ENCODE results near the gene SORCS2. TPM values are rescaled to one million over a fixed set of nuclear protein-coding genes. Genes with fewer than 3 reads are reported as not detected.

SORCS2 gene
- total RNA-seq, 2 donors from 2014 or later, result 1.5 to 1.7 TPM

GRCh38 chr4:7518871-7519637 is 326.7 kb downstream of the SORCS2 start:
- no peaks in the 10 kb centered on the region for H3K27me3 ChIP-seq
- no peak for TF ChIP-seq CTCF (IDR thresholded peaks at IDR 0.05)
- no peaks in the 10 kb centered on the region for H3K9me3 ChIP-seq
- DNase-seq (ENCODE audit: low spot score), result no peak
- peaks cover 0 to 34% of the 10 kb centered on the region in 2 donors for H3K4me1 ChIP-seq
- no peak overlapping the region for H3K4me3 ChIP-seq
- no peak overlapping the region for H3K27ac ChIP-seq
- H3K36me3 ChIP-seq, result no peaks in the 10 kb centered on the region

- Histone ChIP-seq H3K27ac (no peak overlapping the region), H3K4me1 (peaks cover 0 to 34% of the 10 kb centered on the region in 2 donors), H3K27me3 (no peaks in the 10 kb centered on the region), H3K9me3 (no peaks in the 10 kb centered on the region), H3K36me3 (no peaks in the 10 kb centered on the region), H3K4me3 (no peak overlapping the region)
- no peak for DNase-seq (ENCODE audit: low spot score)
- TF ChIP-seq CTCF (IDR thresholded peaks at IDR 0.05), result no peak
Measured at GRCh38 chr4:7519638-7520376, 327.5 kb downstream of the SORCS2 start.

- Histone ChIP-seq H3K9me3 (no peaks in the 10 kb centered on the region), H3K27me3 (no peaks in the 10 kb centered on the region), H3K4me3 (no peak overlapping the region), H3K4me1 (peaks cover 0 to 29% of the 10 kb centered on the region in 2 donors), H3K36me3 (no peaks in the 10 kb centered on the region), H3K27ac (no peak overlapping the region)
- no peak for TF ChIP-seq CTCF (IDR thresholded peaks at IDR 0.05)
- DNase-seq (ENCODE audit: low spot score), result no peak
Measured at GRCh38 chr4:7521666-7522065, 329.3 kb downstream of the SORCS2 start.

GRCh38 chr4:7522452-7523220 is 330.3 kb downstream of the SORCS2 start:
- Histone ChIP-seq H3K9me3 (no peaks in the 10 kb centered on the region), H3K27me3 (no peaks in the 10 kb centered on the region), H3K4me3 (no peak overlapping the region)

GRCh38 chr4:7523526-7523925 is 331.2 kb downstream of the SORCS2 start:
- H3K27me3 ChIP-seq, result no peaks in the 10 kb centered on the region
- no peak overlapping the region for H3K27ac ChIP-seq
- TF ChIP-seq CTCF (IDR thresholded peaks at IDR 0.05), result no peak
- H3K9me3 ChIP-seq, result no peaks in the 10 kb centered on the region
- no peaks in the 10 kb centered on the region for H3K36me3 ChIP-seq
- DNase-seq (ENCODE audit: low spot score), result no peak
- H3K4me1 ChIP-seq, result peaks cover 0 to 13% of the 10 kb centered on the region in 2 donors
- no peak overlapping the region for H3K4me3 ChIP-seq

More at GRCh38 chr4:7522452-7523220, 330.3 kb downstream of the SORCS2 start:
- Histone ChIP-seq H3K36me3 (no peaks in the 10 kb centered on the region), H3K27ac (no peak overlapping the region), H3K4me1 (peaks cover 0 to 22% of the 10 kb centered on the region in 2 donors)
- no peak for TF ChIP-seq CTCF (IDR thresholded peaks at IDR 0.05)
- DNase-seq (ENCODE audit: low spot score), result no peak
